GM12874 (cell line): Measurements from ENCODE around the gene UBE2Z.

Experiments used
- CTCF ChIP-seq: IDR thresholded peaks from 2 replicates; pipeline ENCODE4 v1.5.1; 2011; ENCODE audit warnings: low read depth, mild to moderate bottlenecking, control low read depth, low read length, moderate library complexity; ENCODE audit not compliant: insufficient read depth

Gene UBE2Z

GRCh38 chr17:48972749-48973097 is 64.5 kb downstream of the UBE2Z start:
- TF ChIP-seq CTCF, result no peak

GRCh38 chr17:48973806-48974205 is 65.6 kb downstream of the UBE2Z start:
- no peak for TF ChIP-seq CTCF
